PFSK-1 (cell line): ENCODE measurements around the gene SLC8A3.

ENCODE experiments used
- POLR2AphosphoS5 ChIP-seq: IDR thresholded peaks from 2 replicates; pipeline ENCODE4 v1.6.1; 2012; ENCODE audit warnings: low read depth, mild to moderate bottlenecking, control low read depth, low read length, moderate library complexity
- SIN3A ChIP-seq: IDR thresholded peaks from 2 replicates; pipeline ENCODE4 v1.6.1; 2012; ENCODE audit warnings: mild to moderate bottlenecking, low read length, moderate library complexity, borderline replicate concordance; ENCODE audit not compliant: insufficient read depth
- TAF1 ChIP-seq: IDR thresholded peaks from 2 replicates; pipeline ENCODE4 v1.6.1; 2012; ENCODE audit warnings: low read length, control low read depth, borderline replicate concordance; ENCODE audit not compliant: insufficient read depth

- no peak for TF ChIP-seq POLR2AphosphoS5
- TF ChIP-seq TAF1 = no peak
- TF ChIP-seq SIN3A = no peak
Measured at GRCh38 chr14:70098250-70098809, 90.4 kb downstream of the SLC8A3 start.
